GM19351 (cell line): ENCODE measurements around the gene TBC1D5.
"Not testable (repeated sequence)": the region's sequence is repeated elsewhere in the genome, so short reads cannot be mapped to it uniquely, and the experiment has no call there.

ENCODE experiments used
- ATAC-seq: cut with Tn5 transposase; IDR thresholded peaks from one replicate; pipeline ENCODE4 v1.9.1; 2021; ENCODE audit warnings: mild to moderate bottlenecking, moderate library complexity; ENCODE audit not compliant: unreplicated experiment

The TBC1D5 gene

DNA sequence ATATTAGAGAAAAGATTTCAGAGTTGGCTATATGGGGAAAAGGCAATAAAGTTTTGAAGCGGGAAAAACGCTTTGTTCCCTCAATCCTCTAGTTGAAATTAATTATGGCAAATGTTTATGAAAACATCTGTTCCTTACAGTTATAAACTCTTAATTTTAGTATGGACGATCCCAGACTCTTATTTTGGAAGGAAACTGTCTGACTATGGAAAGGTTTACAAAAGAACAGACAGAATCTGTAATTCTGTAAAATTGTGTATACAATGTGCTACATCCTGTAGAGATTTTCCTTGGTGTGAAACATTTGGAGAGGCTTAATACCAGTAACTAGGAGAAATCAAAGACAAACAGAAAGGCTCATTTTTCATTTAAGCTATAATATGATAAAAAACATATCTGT is 311.8 kb downstream of the TBC1D5 start:
- no peak for ATAC-seq

DNA sequence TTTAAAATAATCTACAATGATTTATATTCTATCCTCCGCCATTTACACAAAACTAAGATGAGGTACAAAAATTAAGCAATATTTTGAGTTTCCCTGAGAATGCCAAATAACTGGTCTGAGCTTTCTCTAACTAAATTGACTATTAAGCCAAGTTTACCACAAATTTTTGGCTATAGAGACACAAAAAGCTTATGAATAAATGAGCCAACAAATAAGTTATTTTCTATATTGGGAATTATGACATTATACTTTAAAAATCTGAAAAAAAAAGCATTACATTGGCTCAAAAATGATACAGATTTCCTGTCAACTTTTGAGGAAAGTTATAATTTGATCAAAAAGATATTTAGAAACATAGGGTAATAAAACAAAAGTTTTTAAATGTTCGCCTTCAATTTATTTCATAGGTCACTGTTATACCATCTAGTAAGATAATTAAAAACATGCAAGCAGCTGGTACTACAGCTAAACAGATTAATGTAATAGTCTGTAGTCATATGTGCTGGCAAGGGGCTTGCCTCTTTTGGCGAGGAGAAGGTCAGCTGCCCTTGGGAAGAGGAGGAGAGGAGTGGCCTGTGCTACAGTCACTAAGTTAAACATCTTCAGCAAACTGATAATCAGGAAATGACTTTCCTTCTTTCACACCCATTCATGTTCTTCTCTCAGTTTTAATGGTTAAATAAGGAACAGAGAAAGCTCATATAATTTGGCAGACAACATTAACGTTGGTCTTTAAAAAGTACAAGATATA is 318.5 kb downstream of the TBC1D5 start:
- peak; percentile 83 for ATAC-seq

DNA sequence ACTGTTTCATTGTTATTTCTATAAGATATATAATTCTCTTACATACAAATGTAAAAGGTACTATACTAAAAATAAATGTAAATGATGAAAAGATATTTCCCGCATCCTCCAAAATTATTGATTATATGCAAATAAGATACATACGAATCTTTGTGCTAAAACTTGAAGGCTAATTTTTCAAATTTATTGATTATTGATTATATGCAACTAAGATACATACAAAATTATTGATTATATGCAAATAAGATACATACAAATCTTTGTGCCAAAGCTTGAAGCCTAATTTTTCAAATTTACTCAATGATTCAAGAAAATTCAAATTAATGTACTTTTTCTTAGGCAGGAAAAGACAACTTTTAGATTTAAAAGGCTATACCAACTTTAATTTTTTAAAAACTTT is 319.8 kb downstream of the TBC1D5 start:
- no peak for ATAC-seq

DNA sequence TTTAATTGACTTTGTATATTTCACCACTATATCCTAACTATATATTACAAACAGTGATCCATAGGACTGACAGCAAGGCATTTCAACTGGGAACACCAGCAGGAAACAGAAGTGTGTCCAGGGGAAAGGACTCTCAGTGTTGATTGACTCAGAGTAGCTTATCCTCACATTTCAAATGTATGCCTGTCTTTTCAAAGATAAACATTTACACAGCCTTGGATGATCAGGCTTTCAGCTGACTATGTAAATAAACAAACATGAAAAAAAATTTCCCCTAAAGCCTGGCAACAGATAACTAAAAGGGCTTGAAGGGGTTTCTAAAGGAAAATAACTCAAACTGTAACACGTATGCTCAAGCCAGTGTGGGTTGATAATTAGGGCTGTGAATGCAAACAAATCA is 321.8 kb downstream of the TBC1D5 start:
- ATAC-seq = no peak

DNA sequence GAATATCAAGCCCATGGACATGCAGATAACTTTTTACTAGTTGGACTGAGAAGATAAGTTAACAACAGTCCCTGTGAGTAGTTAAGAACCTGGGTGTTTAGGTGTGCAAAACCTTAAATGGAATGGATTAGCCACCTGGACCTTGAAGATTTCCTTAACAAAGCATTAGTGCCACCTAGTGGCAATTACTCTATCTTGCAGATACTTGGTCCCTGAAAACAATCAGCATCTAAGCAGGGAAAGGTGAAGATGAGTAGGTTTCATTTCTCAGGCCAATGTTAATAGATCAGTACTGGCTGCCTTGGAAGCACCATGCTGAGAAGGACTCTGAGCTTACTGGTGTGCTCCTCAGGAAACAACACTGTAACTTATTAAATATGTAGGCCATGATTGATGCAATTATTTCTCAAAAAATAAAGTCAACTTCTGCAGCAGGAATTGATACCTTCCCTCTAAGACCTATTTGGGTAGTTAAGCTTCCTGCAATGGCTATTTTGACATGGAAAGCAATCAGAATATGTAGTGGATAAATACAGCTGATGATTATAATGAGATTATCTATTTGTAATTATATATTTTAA is 329.4 kb downstream of the TBC1D5 start:
- ATAC-seq = peak; percentile 97

DNA sequence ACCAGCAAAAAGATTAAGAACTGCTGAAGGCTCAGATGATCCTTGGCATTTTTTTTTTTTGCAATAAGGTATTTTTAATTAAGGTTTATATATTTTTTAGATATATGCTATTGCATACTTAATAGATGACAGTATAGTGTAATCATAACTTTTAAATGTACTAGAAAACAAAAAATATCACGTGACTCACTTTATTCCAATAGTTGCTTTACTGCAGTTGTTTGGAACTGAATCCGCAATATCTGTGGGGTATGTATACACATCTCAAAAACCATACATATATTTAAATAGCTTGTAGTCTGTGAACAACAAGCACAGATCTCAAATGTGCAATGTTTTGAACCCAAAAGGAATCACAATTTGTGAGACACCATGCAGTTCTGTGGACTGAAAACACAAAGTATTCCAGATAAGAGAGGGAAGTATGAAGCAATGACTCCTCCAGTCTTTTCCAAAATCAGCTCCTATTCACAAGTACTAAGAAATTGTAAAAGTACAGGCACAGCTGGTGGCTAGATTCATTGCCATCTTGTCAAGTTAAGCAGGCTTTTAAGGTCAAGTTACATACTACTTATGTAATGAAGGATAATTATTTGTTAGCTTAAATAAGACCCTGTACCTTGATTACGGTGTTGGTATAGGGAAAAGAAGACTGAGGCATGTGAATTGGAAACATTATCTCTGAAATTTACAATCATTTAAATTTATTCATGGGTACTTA is 331.1 kb downstream of the TBC1D5 start:
- ATAC-seq = no peak

DNA sequence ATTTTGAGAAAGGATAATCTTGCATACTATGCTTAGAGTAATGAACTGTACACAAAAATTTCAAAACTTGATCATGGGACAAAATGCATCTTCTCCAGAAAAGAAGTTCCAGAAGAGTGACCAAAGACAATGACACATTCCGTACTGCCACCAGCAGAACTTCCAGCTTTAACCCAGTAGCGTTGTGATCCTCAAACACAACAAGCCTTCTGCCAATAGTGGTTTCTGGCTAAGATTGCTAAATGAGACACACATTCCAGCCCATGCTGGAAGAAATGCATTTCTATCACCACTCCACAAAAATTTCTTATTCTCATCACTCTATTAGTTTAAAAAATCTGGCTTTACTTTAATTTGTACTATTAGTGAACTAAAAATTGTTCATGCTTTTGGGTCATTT is 334.9 kb downstream of the TBC1D5 start:
- ATAC-seq = no peak

DNA sequence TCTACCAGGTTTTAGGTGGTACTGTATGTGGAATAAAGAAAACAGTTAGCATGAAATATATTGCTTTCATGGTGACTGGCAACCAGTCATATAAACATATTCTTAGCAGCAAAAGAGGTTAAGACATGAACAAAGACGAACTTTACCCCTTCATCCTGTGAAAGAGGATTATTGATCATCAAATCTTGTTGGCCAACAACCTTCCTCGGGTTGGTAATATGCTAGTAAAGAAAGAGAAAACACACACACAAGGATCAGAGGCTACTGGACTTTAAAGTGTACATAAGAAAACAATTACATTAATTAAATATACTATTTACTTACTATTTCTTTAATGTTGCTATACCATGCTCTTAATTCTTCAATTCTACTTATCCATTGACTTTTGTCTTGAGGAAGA is 337.9 kb downstream of the TBC1D5 start:
- ATAC-seq = no peak

DNA sequence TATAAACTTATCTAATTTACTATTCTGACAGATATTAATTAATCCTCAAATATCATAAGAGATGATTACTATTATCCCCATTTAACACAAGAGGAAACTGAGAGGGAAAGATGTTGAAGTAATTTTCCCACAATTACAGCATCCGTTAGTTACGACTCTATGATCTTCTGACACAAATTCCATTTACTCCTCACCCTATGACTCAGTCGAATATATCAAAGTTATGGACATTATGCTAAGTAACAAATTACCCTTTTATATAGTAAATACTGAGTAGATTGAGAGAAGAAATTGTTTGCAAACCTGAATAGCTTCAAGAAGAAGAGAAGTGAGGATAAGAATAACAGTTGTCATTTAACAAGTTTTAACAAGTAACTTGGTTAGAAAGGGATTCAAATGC is 340.0 kb downstream of the TBC1D5 start:
- no peak for ATAC-seq

DNA sequence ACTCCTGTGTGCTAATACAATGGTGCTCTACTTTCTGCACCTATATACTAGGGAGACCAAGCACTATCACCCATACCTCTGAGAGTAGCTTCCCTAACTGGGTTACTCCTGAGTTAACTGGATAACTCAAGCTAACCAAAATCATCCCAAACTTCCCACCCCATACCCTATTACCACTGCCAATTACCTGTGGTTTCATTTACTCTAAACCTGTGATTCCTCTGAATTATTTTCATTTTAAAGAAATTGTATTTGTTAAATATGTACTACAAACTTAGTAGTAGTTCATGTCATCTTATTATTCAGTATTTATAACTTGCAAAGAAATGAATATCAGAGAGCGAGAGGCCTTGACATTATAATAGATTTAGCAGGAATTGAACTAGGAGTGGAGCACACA is 340.5 kb downstream of the TBC1D5 start:
- no peak for ATAC-seq

DNA sequence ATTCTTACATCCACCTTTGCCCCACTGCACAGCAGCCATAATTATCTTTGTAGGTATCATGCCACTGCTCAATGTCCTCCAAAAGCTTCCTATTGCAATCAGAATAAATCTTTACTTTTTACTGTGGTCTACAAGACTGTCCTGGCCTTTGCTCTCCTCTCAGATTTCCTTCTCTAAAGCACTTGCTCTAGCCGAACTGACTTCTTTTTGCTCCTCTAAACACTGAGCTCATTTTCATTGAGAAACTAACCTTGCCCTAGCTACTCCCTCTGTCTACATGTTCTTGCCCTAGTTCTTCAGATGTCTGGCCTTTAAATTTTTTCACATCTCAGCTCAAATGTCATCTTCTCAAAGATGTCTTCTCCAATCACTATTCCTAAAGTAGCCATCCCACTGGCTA is 342.8 kb downstream of the TBC1D5 start:
- peak; percentile 48 for ATAC-seq

DNA sequence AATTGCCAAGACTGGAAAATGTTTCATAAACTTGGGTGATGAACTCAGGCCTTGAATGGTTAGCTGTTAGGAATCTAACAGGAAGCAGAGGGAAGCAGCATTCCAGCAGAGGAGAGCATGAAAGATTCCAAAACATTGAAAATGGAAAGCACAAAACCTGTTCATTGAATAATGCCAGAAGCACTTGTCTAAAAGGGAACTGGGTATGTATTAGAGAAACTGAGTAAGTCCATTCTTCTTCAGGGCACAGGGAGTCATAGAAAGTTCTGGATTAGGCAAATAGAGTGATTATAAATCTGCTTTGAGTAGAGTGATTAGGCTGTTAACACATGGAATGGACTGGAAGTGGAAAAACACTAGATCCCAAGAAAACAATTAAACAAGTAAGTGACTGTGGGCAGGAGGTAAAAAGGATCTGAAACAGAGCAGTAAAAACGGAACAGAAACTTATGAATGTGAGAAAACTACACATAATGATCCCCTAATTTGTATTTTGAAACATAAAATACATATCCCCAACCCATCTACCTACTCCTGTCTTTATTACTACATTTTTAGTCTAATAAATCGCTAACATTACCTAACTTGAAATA is 343.4 kb downstream of the TBC1D5 start:
- ATAC-seq = peak; percentile 98

DNA sequence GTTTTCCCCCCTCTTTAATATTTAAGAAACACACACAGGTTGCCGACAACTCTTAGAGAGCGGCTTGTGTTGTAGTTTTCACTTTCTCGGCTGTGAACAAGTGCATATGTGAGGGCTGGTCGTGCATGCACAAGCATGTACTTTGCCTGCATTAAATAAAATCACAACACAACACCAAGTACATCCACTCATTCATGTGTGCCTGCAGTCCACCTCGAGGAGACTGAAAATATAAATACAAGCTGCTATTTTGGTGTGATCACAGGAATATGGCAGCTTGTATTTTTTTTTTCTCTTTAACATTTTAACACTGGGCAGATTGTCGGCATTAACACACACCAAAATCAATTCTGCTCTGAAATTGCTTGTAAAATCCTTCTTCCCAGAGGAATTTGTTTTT is 346.4 kb downstream of the TBC1D5 start:
- no peak for ATAC-seq

DNA sequence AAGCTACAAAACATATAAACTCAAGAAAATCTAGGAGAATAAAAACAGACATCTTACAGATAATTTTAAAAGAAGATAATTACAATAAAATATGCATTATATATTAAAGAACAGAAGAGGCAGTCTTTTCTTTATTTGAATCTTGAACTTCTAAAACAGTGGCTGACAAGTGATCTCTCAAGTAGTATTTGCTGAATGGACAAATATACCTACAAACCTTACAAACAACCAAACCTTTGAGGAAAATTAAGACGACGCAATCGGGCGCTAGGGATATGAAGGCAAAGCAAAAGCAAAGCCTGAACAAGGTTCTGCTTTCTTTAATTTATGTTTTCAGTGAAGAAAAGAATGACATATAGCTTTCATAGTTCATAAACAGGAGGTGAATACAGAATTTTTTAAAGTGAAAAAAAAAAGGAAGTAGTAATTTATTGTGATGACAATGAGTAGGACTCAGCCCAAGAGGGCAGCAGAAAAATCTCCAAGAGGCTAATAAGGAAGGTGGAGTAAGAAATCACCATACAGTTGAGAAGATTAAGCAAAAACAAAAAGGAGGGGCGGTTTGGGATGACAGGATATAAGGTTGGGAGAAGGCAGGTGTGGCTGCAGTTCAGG is 347.8 kb downstream of the TBC1D5 start:
- no peak for ATAC-seq

DNA sequence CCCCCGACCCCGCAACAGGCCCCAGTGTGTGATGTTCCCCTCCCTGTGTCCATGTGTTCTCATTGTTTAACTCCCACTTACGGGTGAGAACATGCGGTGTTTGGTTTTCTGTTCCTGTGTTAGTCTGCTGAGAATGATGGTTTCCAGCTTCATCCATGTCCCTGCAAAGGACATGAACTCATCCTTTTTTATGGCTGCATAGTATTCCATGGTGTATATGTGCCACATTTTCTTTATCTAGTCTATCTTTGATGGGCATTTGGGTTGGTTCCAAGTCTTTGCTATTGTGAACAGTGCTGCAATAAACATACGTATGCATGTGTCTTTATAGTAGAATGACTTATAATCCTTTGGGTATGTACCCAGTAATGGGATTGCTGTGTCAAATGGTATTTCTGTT is 349.9 kb downstream of the TBC1D5 start:
- not testable (repeated sequence) for ATAC-seq

DNA sequence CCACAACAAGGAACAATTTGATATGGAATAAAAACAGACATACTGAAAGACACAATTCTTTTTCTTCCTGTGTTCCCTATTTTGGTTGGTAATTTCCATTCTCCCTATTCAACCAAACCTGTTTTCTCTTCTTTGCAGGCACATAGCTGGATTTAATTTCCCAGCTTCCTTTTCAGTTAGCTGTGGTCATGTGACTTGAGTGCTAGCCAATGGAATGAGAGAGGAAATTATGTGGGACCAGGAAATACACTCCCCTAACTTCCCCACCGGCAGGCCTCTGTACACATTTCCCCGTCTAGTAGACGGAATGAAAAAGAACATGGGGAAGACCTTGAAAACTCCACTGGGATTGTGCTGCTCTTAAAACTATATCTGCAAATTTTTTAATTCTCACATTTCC is 351.6 kb downstream of the TBC1D5 start:
- no peak for ATAC-seq

DNA sequence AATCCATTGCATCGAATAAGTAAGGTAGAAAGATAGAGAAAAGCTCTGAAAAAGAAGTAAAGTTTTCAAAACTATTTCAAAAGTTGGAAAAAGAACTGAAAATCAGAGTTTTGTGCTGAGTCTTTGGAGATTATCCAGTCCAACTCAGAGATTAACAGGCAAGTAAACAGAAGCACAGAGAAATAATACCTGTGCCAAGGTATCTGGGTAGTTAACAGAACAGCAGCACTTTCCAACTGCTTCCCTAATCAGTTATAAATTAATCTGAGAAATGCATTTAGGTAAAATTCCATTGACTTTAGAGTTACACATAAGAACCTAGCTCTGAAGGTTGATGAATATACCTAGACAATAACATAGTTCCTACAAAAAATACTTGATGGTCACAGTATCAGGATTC is 355.3 kb downstream of the TBC1D5 start:
- ATAC-seq = no peak

DNA sequence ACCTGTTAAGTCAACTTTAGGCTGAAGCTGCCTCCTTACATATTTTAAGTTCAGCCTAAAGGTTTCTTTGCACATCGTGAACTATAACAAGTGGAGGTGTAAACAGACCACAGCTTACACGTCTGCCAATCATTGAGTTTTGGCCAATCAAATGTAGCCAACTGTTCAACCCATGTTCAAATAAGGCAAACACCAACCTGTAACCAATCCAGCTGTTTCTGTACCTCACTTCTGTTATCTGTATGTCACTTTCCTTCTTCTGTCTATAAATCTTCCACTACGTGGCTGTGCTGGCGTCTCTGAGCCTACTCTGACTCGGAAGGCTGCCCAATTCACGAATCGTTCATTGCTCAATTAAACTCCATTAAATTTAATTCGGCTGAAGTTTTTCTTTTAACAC is 356.0 kb downstream of the TBC1D5 start:
- ATAC-seq = no peak

DNA sequence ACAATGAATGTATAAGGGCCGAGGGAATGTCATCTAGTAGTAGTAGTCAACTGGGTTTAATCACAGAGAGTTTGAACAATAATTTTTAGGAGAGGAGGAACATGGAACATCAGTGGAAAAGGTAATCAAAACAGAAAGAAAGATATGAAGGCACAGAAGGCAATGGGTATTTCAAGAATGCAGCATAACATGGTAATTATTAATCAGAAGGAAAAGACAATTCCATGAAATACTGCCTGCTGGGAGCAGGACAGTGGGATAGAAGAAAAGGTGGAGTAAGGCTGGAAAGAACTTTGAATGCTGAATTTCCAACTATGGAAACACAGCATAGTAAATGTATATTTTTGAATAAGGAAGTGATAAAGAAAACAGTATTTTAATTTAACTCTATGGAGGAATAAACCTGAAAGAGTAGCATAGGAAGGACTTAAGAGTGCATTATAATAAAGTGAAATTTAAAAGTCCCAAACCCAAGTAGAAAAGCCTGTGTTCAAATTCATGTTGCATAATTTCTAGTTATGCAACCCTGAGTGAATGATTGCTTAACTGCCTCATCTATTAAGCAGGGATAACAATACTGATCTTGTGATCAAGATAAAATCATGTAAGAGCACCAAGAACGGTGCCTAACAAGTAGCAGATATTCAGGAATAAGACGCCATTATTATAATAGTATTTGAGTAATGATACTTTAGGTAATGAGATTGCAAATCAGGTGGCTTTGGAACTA is 357.7 kb downstream of the TBC1D5 start:
- ATAC-seq = no peak

DNA sequence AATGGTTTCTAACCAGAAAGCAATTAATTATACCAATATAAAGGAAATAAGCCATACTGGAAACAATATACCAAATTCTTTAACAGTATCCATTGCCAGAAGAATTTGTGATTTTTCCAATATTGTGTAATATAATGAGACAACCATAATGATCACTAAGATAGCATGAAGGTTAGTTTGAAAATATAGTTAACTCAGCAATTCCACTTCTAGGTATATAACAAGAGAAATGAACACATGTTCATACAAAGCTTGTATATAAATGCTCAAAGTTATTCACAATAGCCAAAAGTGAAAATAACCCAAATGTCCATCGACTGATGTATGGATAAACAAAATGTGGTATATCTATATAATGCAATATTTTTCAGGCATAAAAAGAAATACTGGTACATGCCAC is 369.1 kb downstream of the TBC1D5 start:
- no peak for ATAC-seq
